Endodermal cell (in vitro differentiated cells): ENCODE results near the gene CLDN19. TPM values are rescaled to one million over a fixed set of nuclear protein-coding genes. Genes with fewer than 3 reads are reported as not detected.

ENCODE experiments used
- DNase-seq: peaks from one replicate; pipeline ENCODE4 v3.0.0-alpha.2; 2017
- H3K27ac ChIP-seq: 2 replicates; pipeline ENCODE4 v1.5.1; 2013; ENCODE audit warnings: mild to moderate bottlenecking, low read depth, low read length, moderate library complexity
- H3K27me3 ChIP-seq: 2 replicates; pipeline ENCODE4 v1.6.1; 2013; ENCODE audit warnings: mild to moderate bottlenecking, low read length, moderate library complexity; ENCODE audit not compliant: insufficient read depth, control insufficient read depth, poor library complexity, severe bottlenecking
- H3K36me3 ChIP-seq: 2 replicates; pipeline ENCODE4 v1.7.0; 2013; ENCODE audit warnings: mild to moderate bottlenecking, low read length, moderate library complexity; ENCODE audit not compliant: control insufficient read depth, insufficient read depth
- H3K4me1 ChIP-seq: one replicate; pipeline ENCODE4 v1.7.0; 2013; ENCODE audit warnings: low read length; ENCODE audit not compliant: control insufficient read depth, insufficient read depth
- H3K4me3 ChIP-seq: 2 replicates; pipeline ENCODE4 v1.5.1; 2013; ENCODE audit warnings: mild to moderate bottlenecking, low read length, moderate library complexity
- H3K9ac ChIP-seq: 2 replicates; pipeline ENCODE4 v1.6.1; 2013; ENCODE audit warnings: mild to moderate bottlenecking, low read length, moderate library complexity; ENCODE audit not compliant: poor library complexity, severe bottlenecking; ENCODE audit errors: extremely low read depth
- H3K9me3 ChIP-seq: 2 replicates; pipeline ENCODE4 v1.6.1; 2013; ENCODE audit warnings: mild to moderate bottlenecking, low read length, moderate library complexity; ENCODE audit not compliant: control insufficient read depth
- H3K27ac Mint-ChIP-seq: 2 replicates; pipeline ENCODE4 v1.8.0; 2020; ENCODE audit warnings: mixed read lengths
- H3K27me3 Mint-ChIP-seq: 2 replicates; pipeline ENCODE4 v1.8.0; 2021; ENCODE audit warnings: mild to moderate bottlenecking, mixed read lengths; ENCODE audit not compliant: insufficient read depth
- H3K36me3 Mint-ChIP-seq: 2 replicates; pipeline ENCODE4 v1.8.0; 2020; ENCODE audit warnings: low read depth, mixed read lengths
- H3K4me1 Mint-ChIP-seq: 2 replicates; pipeline ENCODE4 v1.8.0; 2020; ENCODE audit warnings: mixed read lengths
- H3K4me3 Mint-ChIP-seq: 2 replicates; pipeline ENCODE4 v1.8.0; 2020; ENCODE audit warnings: mild to moderate bottlenecking, moderate library complexity, mixed read lengths
- H3K9me3 Mint-ChIP-seq: 2 replicates; pipeline ENCODE4 v1.8.0; 2020; ENCODE audit warnings: mild to moderate bottlenecking, mixed read lengths
- CTCF ChIP-seq: fragments of 200-600 bp; sonication (generic); conservative IDR thresholded peaks from 2 replicates; pipeline ENCODE4 v1.5.0; 2021; ENCODE audit warnings: antibody characterized with exemption, mild to moderate bottlenecking
- WGBS, 2 experiments: methylation state at CpG; one replicate each; pipeline versions ENCODE4 v1.1.5 to v1.1.7; 2013; ENCODE audit warnings: missing lambda C conversion rate in 2 of 2, mixed read lengths in 1 of 2; ENCODE audit not compliant: insufficient coverage in 1 of 2, insufficient read length in 1 of 2; 5-methylcytosine and 5-hydroxymethylcytosine counted together
- total RNA-seq, 2 donors: library from RNA; stranded (reverse); fragmentation: NEBNext Ultra II Directional in 1 of 2; extraction: Animal tissue kit (Norgen Biotek cat#: 25700) in 1 of 2; gene quantifications; 2 replicates in 1 of 2; 3 replicates in 1 of 2; pipeline ENCODE4 v1.2.1, GENCODE V29; 2021

Gene CLDN19
- total RNA-seq, 2 donors from 2014 or later, result 31.6 to 32.6 TPM

GRCh38 chr1:42765269-42765668 is 25.2 kb upstream of the CLDN19 start:
- H3K9me3 ChIP-seq, result no peaks in the 10 kb centered on the region
- H3K27me3 Mint-ChIP-seq, result no peaks in the 10 kb centered on the region
- peaks cover 7% of the 10 kb centered on the region for H3K4me1 Mint-ChIP-seq
- H3K9ac ChIP-seq, result peak overlapping the region; percentile 80
- peaks cover 18% of the 10 kb centered on the region for H3K36me3 Mint-ChIP-seq
- no peak for TF ChIP-seq CTCF
- no peak for DNase-seq
- H3K9me3 Mint-ChIP-seq, result no peaks in the 10 kb centered on the region
- peaks cover 14% of the 10 kb centered on the region for H3K36me3 ChIP-seq
- H3K27ac ChIP-seq, result peak overlapping the region; percentile 29
- H3K27ac Mint-ChIP-seq, result no peak overlapping the region
- no peaks in the 10 kb centered on the region for H3K4me1 ChIP-seq
- 31 to 75% methylated on average over 2 to 7 of the region's 7 CpGs for WGBS, 2 experiments
- H3K27me3 ChIP-seq, result no peaks in the 10 kb centered on the region
- no peak overlapping the region for H3K4me3 Mint-ChIP-seq
- H3K4me3 ChIP-seq, result peak overlapping the region; percentile 86

- 92 to 93% methylated on average over 3 to 5 of the region's 5 CpGs for WGBS, 2 experiments
- peaks cover 40% of the 10 kb centered on the region for H3K36me3 ChIP-seq
- no peaks in the 10 kb centered on the region for H3K4me1 ChIP-seq
- DNase-seq, result no peak
- TF ChIP-seq CTCF, result no peak
- Mint-ChIP-seq H3K36me3 (peaks cover 23% of the 10 kb centered on the region), H3K27ac (no peak overlapping the region), H3K9me3 (no peaks in the 10 kb centered on the region), H3K4me1 (peaks cover 2% of the 10 kb centered on the region), H3K4me3 (no peak overlapping the region), H3K27me3 (no peaks in the 10 kb centered on the region)
- H3K4me3 ChIP-seq, result no peak overlapping the region
- H3K9ac ChIP-seq, result no peak overlapping the region
- H3K9me3 ChIP-seq, result no peaks in the 10 kb centered on the region
- no peaks in the 10 kb centered on the region for H3K27me3 ChIP-seq
- H3K27ac ChIP-seq, result no peak overlapping the region
These were observed 22.2 kb upstream of the CLDN19 start for GRCh38 chr1:42762269-42762668.

GRCh38 chr1:42761567-42761966 is 21.5 kb upstream of the CLDN19 start:
- Mint-ChIP-seq H3K9me3 (no peaks in the 10 kb centered on the region), H3K4me1 (peaks cover 2% of the 10 kb centered on the region), H3K4me3 (no peak overlapping the region), H3K27ac (no peak overlapping the region), H3K27me3 (no peaks in the 10 kb centered on the region), H3K36me3 (peaks cover 27% of the 10 kb centered on the region)
- Histone ChIP-seq H3K36me3 (peaks cover 46% of the 10 kb centered on the region), H3K27me3 (no peaks in the 10 kb centered on the region), H3K9me3 (no peaks in the 10 kb centered on the region), H3K4me1 (no peaks in the 10 kb centered on the region), H3K4me3 (no peak overlapping the region), H3K27ac (no peak overlapping the region), H3K9ac (no peak overlapping the region)
- no peak for TF ChIP-seq CTCF
- 86 to 95% methylated on average over 3 of the region's 4 CpGs for WGBS, 2 experiments
- no peak for DNase-seq
